Stimulated activated memory B cell treated with anti-CD40 and anti-IgM and Interleukin-4, amounts not matched to agents 10 μg/mL and 1 μg/mL and 100 μg/mL, for 72 hours (primary cell): ENCODE results near the gene MFAP2.
A peak's percentile ranks its signal among the peaks of the same experiment; 100 is the strongest.
"Not testable (repeated sequence)": the region's sequence is repeated elsewhere in the genome, so short reads cannot be mapped to it uniquely, and the experiment has no call there.

Source experiments
- ATAC-seq: fragments of 150-1000 bp; cut with Tn5 transposase; 2 replicates; pipeline ENCODE4 v1.10.0; 2021
- H3K27ac Mint-ChIP-seq: one replicate; pipeline ENCODE4 v1.8.0; 2022; ENCODE audit warnings: mild to moderate bottlenecking, mixed read lengths
- H3K27me3 Mint-ChIP-seq: one replicate; pipeline ENCODE4 v1.8.0; 2022; ENCODE audit warnings: mixed read lengths
- H3K36me3 Mint-ChIP-seq: one replicate; pipeline ENCODE4 v1.8.0; 2022; ENCODE audit warnings: mixed read lengths
- H3K4me1 Mint-ChIP-seq: one replicate; pipeline ENCODE4 v1.8.0; 2022; ENCODE audit warnings: mixed read lengths
- H3K4me3 Mint-ChIP-seq: one replicate; pipeline ENCODE4 v1.8.0; 2022; ENCODE audit warnings: mild to moderate bottlenecking, moderate library complexity, mixed read lengths
- H3K9me3 Mint-ChIP-seq: one replicate; pipeline ENCODE4 v1.8.0; 2022; ENCODE audit warnings: mixed read lengths

The MFAP2 gene

GRCh38 chr1:16965486-16966067 is 14.8 kb downstream of the MFAP2 start:
- H3K9me3 Mint-ChIP-seq: no peaks in the 10 kb centered on the region
- H3K4me3 Mint-ChIP-seq: no peak overlapping the region
- no peak overlapping the region for H3K27ac Mint-ChIP-seq
- peaks cover 32% of the 10 kb centered on the region for H3K36me3 Mint-ChIP-seq
- H3K4me1 Mint-ChIP-seq: peaks cover 16% of the 10 kb centered on the region
- H3K27me3 Mint-ChIP-seq: no peaks in the 10 kb centered on the region
- ATAC-seq: no peak

- not testable (repeated sequence) for H3K27ac Mint-ChIP-seq, H3K4me3 Mint-ChIP-seq, H3K9me3 Mint-ChIP-seq, ATAC-seq, H3K27me3 Mint-ChIP-seq
- H3K36me3 Mint-ChIP-seq: peaks cover 32% of the 10 kb centered on the region
- H3K4me1 Mint-ChIP-seq: peaks cover 22% of the 10 kb centered on the region
These were observed 16.3 kb downstream of the MFAP2 start for GRCh38 chr1:16964169-16964568.

DNA sequence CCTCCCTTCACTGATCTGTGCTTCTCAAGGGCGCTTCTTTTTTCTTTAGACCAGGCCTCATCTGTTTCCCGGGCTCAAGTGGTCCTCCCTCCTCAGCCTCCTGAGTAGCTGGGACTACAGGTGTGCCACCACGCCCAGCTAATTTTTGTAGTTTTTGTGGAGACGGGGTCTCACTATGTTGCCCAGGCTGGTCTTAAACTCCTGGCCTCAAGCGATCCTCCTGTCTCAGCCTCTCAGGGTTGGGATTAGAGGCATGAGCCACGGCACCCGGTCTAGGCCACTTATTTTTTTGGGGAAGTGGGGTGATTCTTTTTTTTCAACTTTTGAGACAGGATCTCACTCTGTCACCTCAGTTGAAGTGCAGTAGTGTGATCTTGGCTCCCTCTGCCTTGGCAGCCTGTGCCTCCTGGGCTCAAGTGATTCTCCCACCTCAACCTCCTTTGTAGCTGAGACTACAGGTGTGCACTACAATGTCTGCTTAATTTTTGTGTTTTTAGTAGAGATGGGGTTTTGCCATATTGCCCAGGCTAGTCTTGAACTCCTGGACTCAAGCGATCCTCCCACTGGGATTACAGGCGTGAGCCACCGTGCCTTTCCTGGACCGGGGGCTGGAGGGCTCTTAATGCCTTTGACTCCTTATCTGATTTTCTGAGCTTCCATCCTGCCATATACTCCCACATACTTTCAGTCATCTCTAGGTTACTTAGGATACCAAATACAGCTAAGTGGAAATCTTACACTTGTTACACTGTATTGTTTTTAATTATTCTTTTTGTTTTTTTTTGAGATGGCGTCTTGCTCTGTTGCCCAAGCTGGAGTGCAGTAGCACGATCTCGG is 18.9 kb downstream of the MFAP2 start:
- peak overlapping the region; percentile 70 for H3K4me3 Mint-ChIP-seq
- no peak for ATAC-seq
- peaks cover 18% of the 10 kb centered on the region for H3K36me3 Mint-ChIP-seq
- peaks cover 22% of the 10 kb centered on the region for H3K4me1 Mint-ChIP-seq
- H3K27me3 Mint-ChIP-seq: no peaks in the 10 kb centered on the region
- H3K27ac Mint-ChIP-seq: peak overlapping the region; percentile 19
- no peaks in the 10 kb centered on the region for H3K9me3 Mint-ChIP-seq

- H3K27ac Mint-ChIP-seq: peak overlapping the region; percentile 83
- ATAC-seq: peak; percentile 92
- peaks cover 22% of the 10 kb centered on the region for H3K4me1 Mint-ChIP-seq
- H3K9me3 Mint-ChIP-seq: no peaks in the 10 kb centered on the region
- H3K4me3 Mint-ChIP-seq: peak overlapping the region; percentile 86
- peaks cover 10% of the 10 kb centered on the region for H3K36me3 Mint-ChIP-seq
- no peaks in the 10 kb centered on the region for H3K27me3 Mint-ChIP-seq
These were observed 19.7 kb downstream of the MFAP2 start for GRCh38 chr1:16960560-16961296.

GRCh38 chr1:16958475-16958874 is 21.9 kb downstream of the MFAP2 start:
- Mint-ChIP-seq H3K4me1 (peaks cover 15% of the 10 kb centered on the region), H3K27ac (no peak overlapping the region), H3K4me3 (no peak overlapping the region), H3K36me3 (no peaks in the 10 kb centered on the region), H3K27me3 (no peaks in the 10 kb centered on the region), H3K9me3 (no peaks in the 10 kb centered on the region)
- no peak for ATAC-seq

DNA sequence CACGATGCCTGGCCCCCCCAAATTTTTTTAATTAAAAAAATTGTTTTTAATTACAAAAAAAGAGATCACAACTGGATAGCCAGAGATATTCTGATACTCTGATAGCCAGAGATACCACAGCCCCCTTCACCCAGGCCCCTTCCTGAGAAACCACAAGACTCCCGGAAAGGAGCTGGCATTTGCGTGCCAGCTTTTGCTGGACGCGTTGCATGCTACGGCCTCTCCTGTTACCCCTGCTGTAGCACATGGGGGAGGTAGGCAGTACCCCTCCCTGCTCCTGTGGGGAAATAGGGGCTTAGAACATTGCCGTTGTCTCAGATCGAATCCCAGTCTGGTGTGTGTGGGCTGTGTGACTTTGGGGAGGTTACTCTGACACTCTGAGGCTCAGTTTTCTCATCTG is 22.7 kb downstream of the MFAP2 start:
- H3K4me3 Mint-ChIP-seq: no peak overlapping the region
- no peaks in the 10 kb centered on the region for H3K9me3 Mint-ChIP-seq
- H3K4me1 Mint-ChIP-seq: peaks cover 20% of the 10 kb centered on the region
- no peak overlapping the region for H3K27ac Mint-ChIP-seq
- no peak for ATAC-seq
- H3K27me3 Mint-ChIP-seq: no peaks in the 10 kb centered on the region
- no peaks in the 10 kb centered on the region for H3K36me3 Mint-ChIP-seq

- H3K4me3 Mint-ChIP-seq: no peak overlapping the region
- peaks cover 25% of the 10 kb centered on the region for H3K4me1 Mint-ChIP-seq
- H3K27me3 Mint-ChIP-seq: no peaks in the 10 kb centered on the region
- no peak overlapping the region for H3K27ac Mint-ChIP-seq
- no peaks in the 10 kb centered on the region for H3K9me3 Mint-ChIP-seq
- no peak for ATAC-seq
- H3K36me3 Mint-ChIP-seq: no peaks in the 10 kb centered on the region
These were observed 23.6 kb downstream of the MFAP2 start for GRCh38 chr1:16956775-16957174.

DNA sequence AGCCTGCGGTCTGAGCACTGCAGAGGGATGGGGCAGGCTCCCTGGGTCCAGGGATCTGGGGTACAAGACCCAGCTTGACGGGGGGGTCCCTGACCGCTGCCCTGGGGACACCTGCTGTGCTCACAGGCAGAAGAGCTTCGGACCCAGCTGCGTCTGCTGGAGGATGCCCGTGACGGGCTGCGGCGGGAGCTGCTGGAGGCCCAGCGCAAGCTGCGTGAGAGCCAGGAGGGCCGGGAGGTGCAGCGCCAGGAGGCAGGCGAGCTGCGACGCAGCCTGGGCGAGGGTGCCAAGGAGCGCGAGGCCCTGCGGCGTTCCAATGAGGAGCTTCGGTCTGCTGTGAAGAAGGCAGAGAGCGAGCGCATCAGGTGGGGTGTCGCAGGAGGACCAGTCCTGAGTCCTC is 25.2 kb downstream of the MFAP2 start:
- H3K36me3 Mint-ChIP-seq: no peaks in the 10 kb centered on the region
- no peak for ATAC-seq
- no peak overlapping the region for H3K4me3 Mint-ChIP-seq
- H3K27ac Mint-ChIP-seq: no peak overlapping the region
- H3K9me3 Mint-ChIP-seq: no peaks in the 10 kb centered on the region
- no peaks in the 10 kb centered on the region for H3K27me3 Mint-ChIP-seq
- H3K4me1 Mint-ChIP-seq: peaks cover 18% of the 10 kb centered on the region

GRCh38 chr1:16954579-16954978 is 25.8 kb downstream of the MFAP2 start:
- no peak overlapping the region for H3K27ac Mint-ChIP-seq
- no peaks in the 10 kb centered on the region for H3K9me3 Mint-ChIP-seq
- no peak for ATAC-seq
- no peak overlapping the region for H3K4me3 Mint-ChIP-seq
- H3K36me3 Mint-ChIP-seq: no peaks in the 10 kb centered on the region
- H3K27me3 Mint-ChIP-seq: no peaks in the 10 kb centered on the region
- H3K4me1 Mint-ChIP-seq: peaks cover 16% of the 10 kb centered on the region

- peak overlapping the region; percentile 49 for H3K27ac Mint-ChIP-seq
- not testable (repeated sequence) for H3K9me3 Mint-ChIP-seq, ATAC-seq, H3K36me3 Mint-ChIP-seq, H3K27me3 Mint-ChIP-seq
- peaks cover 16% of the 10 kb centered on the region for H3K4me1 Mint-ChIP-seq
- H3K4me3 Mint-ChIP-seq: peak overlapping the region; percentile 11
These were observed 28.0 kb downstream of the MFAP2 start for GRCh38 chr1:16952376-16952775.

DNA sequence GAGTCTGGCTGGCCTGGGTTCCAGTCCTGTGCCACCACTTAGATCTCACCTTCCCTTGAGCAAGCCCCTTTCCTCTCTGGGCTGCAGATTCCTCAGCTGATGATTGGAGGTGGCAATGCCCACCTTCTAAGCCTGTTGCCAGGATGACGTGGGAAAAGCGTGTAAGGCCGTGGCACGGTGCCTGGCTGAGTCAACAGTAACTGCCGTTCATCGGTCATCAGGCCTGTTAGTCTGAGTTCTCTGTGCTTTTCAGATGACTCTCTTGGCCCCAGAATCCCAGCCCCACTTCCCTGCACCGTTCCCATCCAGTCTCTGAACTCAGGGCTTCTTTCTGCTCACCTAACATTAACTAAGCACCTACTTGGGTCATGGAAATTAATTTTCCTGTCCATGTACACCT is 31.4 kb downstream of the MFAP2 start:
- H3K9me3 Mint-ChIP-seq, H3K36me3 Mint-ChIP-seq, ATAC-seq, H3K27ac Mint-ChIP-seq, H3K27me3 Mint-ChIP-seq, H3K4me3 Mint-ChIP-seq: not testable (repeated sequence)
- peaks cover 16% of the 10 kb centered on the region for H3K4me1 Mint-ChIP-seq

DNA sequence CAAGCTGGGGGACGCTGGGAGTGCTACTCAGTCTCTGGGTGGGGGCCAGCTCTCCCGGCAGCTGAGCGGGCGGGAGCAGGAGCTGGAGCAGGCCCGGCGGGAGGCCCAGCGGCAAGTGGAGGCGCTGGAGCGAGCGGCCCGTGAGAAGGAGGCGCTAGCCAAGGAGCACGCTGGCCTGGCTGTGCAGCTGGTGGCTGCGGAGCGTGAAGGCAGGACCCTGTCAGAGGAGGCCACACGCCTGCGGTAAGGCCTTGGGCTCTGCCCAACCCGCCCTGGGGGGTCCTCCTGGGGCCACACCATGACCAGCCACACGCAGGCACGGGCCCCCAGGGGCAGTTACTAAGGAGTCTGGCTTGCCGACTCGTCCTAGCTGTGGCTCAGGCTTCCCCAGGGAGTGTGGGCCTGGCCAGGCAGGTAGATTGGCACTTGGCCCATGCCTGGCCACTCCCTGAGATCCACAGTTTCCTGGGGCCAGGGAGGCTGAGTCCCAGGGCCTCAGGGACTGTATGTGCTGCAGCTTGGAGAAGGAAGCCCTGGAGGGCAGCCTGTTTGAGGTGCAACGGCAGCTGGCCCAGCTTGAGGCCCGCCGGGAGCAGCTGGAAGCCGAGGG is 32.0 kb downstream of the MFAP2 start:
- not testable (repeated sequence) for H3K27ac Mint-ChIP-seq, H3K36me3 Mint-ChIP-seq, H3K9me3 Mint-ChIP-seq, H3K4me3 Mint-ChIP-seq, H3K27me3 Mint-ChIP-seq
- peak; percentile 18 for ATAC-seq
- peaks cover 16% of the 10 kb centered on the region for H3K4me1 Mint-ChIP-seq

- no peaks in the 10 kb centered on the region for H3K27me3 Mint-ChIP-seq
- H3K27ac Mint-ChIP-seq: no peak overlapping the region
- H3K4me1 Mint-ChIP-seq: peaks cover 2% of the 10 kb centered on the region
- H3K36me3 Mint-ChIP-seq: peaks cover 18% of the 10 kb centered on the region
- H3K4me3 Mint-ChIP-seq: no peak overlapping the region
- ATAC-seq: no peak
- H3K9me3 Mint-ChIP-seq: no peaks in the 10 kb centered on the region
These were observed 33.8 kb downstream of the MFAP2 start for GRCh38 chr1:16946646-16947045.

DNA sequence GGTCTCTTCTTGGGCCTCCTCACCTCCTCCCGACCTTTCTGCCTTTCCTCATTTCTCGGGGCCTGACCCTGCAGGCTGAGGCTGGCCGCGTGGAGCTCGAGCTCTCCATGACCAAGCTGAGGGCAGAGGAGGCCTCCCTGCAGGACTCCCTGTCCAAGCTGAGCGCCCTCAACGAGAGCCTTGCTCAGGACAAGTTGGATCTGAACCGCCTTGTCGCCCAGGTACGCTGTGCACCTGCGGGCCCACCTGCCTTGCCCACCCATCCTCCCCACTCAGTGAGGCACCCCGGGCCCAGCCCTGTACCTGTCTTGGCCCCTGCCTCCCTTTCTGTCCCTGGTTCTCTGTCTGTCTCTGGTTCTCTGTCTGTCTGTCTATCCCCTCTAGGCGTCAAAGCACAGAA is 34.2 kb downstream of the MFAP2 start:
- peaks cover 18% of the 10 kb centered on the region for H3K36me3 Mint-ChIP-seq
- H3K9me3 Mint-ChIP-seq, H3K27me3 Mint-ChIP-seq, H3K4me1 Mint-ChIP-seq, H3K4me3 Mint-ChIP-seq, H3K27ac Mint-ChIP-seq, ATAC-seq: not testable (repeated sequence)

DNA sequence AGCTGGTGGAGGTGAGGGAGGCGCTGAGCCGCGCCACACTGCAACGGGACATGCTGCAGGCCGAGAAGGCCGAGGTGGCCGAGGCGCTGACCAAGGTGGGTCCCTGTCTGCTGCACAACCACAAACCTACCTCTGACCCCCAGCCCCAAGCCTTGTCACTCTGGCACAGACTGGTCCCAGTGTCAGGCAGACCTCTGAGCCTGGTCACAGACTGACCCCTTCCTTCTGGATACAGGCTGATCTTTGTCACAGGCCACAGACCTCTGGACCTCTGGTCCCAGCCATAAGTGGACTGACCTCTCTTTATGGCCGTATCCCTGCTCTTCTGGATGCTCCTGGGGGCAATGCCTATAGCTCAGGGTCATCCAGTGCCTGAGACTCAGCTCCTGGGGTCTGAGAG is 34.9 kb downstream of the MFAP2 start:
- H3K36me3 Mint-ChIP-seq: peaks cover 22% of the 10 kb centered on the region
- ATAC-seq: peak; percentile 49

More for the DNA sequence above, 34.9 kb downstream of the MFAP2 start:
- H3K9me3 Mint-ChIP-seq, H3K27ac Mint-ChIP-seq, H3K27me3 Mint-ChIP-seq, H3K4me3 Mint-ChIP-seq, H3K4me1 Mint-ChIP-seq: not testable (repeated sequence)
